Measurements from ENCODE around the gene SDK2.
"Not testable (repeated sequence)": the region's sequence is repeated elsewhere in the genome, so short reads cannot be mapped to it uniquely, and the experiment has no call there.

Gene SDK2

GRCh38 chr17:73474370-73474988 lies 169.8 kb downstream of the SDK2 start:
- DNase-seq = peak; percentile 18 to 41

GRCh38 chr17:73472715-73473114 lies 171.5 kb downstream of the SDK2 start:
- DNase-seq = not testable (repeated sequence)

- no peak for DNase-seq
These were observed 172.3 kb downstream of the SDK2 start for GRCh38 chr17:73471924-73472323.

GRCh38 chr17:73470316-73470826 lies 173.9 kb downstream of the SDK2 start:
- no peak for DNase-seq

GRCh38 chr17:73469311-73469710 lies 174.9 kb downstream of the SDK2 start:
- no peak for DNase-seq

GRCh38 chr17:73468221-73468620 lies 176.0 kb downstream of the SDK2 start:
- no peak for DNase-seq

GRCh38 chr17:73467651-73468050 lies 176.6 kb downstream of the SDK2 start:
- DNase-seq = no peak

- no peak for DNase-seq
These were observed 177.4 kb downstream of the SDK2 start for GRCh38 chr17:73466704-73467433.

GRCh38 chr17:73465953-73466230 lies 178.4 kb downstream of the SDK2 start:
- no peak for DNase-seq

GRCh38 chr17:73465130-73465952 lies 178.9 kb downstream of the SDK2 start:
- no peak for DNase-seq

GRCh38 chr17:73464447-73464846 lies 179.8 kb downstream of the SDK2 start:
- DNase-seq = no peak

- no peak for DNase-seq
These were observed 180.4 kb downstream of the SDK2 start for GRCh38 chr17:73463821-73464220.

GRCh38 chr17:73462823-73463222 lies 181.4 kb downstream of the SDK2 start:
- no peak for DNase-seq

GRCh38 chr17:73459980-73460379 lies 184.3 kb downstream of the SDK2 start:
- DNase-seq = peak in 1 of 2 donors; percentile 11

GRCh38 chr17:73455767-73456166 lies 188.5 kb downstream of the SDK2 start:
- DNase-seq = no peak

GRCh38 chr17:73455050-73455687 lies 189.1 kb downstream of the SDK2 start:
- DNase-seq = no peak

GRCh38 chr17:73453494-73453893 lies 190.8 kb downstream of the SDK2 start:
- DNase-seq = not testable (repeated sequence)

GRCh38 chr17:73453090-73453489 lies 191.2 kb downstream of the SDK2 start:
- DNase-seq = no peak

GRCh38 chr17:73452009-73452408 lies 192.2 kb downstream of the SDK2 start:
- no peak for DNase-seq

- no peak for DNase-seq
These were observed 196.9 kb downstream of the SDK2 start for GRCh38 chr17:73447319-73447718.

GRCh38 chr17:73446617-73447016 lies 197.6 kb downstream of the SDK2 start:
- DNase-seq = no peak

- no peak for DNase-seq
These were observed 198.8 kb downstream of the SDK2 start for GRCh38 chr17:73445466-73445865.

GRCh38 chr17:73444021-73444420 lies 200.2 kb downstream of the SDK2 start:
- no peak for DNase-seq
